Activated B cell treated with CpG ODN at 0.5 μM for 24 hours (primary cell): ENCODE results near the gene SIPA1L3. TPM values are rescaled to one million over a fixed set of nuclear protein-coding genes. Genes with fewer than 3 reads are reported as not detected.

ENCODE experiments used
- ATAC-seq: fragments of 200-7000 bp; cut with Tn5 transposase; one replicate; pipeline ENCODE4 v1.10.0; 2021; ENCODE audit warnings: low read depth, mild to moderate bottlenecking, moderate library complexity
- CTCF ChIA-PET: fragments of 350-600 bp; sonication (Branson Sonifier 250); formaldehyde crosslinking; loops from one replicate; lab custom pipeline; 2021; ENCODE audit warnings: antibody characterized with exemption; lab: Charles Lee
- POLR2A ChIA-PET: fragments of 350-600 bp; sonication (Branson Sonifier 250); formaldehyde crosslinking; loops from one replicate; lab custom pipeline; 2021; ENCODE audit warnings: antibody characterized with exemption; lab: Charles Lee
- DNase-seq: peaks from one replicate; pipeline ENCODE4 v3.0.0; 2022
- H3K27ac Mint-ChIP-seq: one replicate; pipeline ENCODE4 v1.8.0; 2020; ENCODE audit warnings: mixed read lengths
- H3K27me3 Mint-ChIP-seq: one replicate; pipeline ENCODE4 v1.8.0; 2021; ENCODE audit warnings: mixed read lengths
- H3K36me3 Mint-ChIP-seq: one replicate; pipeline ENCODE4 v1.8.0; 2021; ENCODE audit warnings: low read depth, mixed read lengths
- H3K4me1 Mint-ChIP-seq: one replicate; pipeline ENCODE4 v1.8.0; 2021; ENCODE audit warnings: mixed read lengths
- H3K4me3 Mint-ChIP-seq: one replicate; pipeline ENCODE4 v1.8.0; 2020; ENCODE audit warnings: mild to moderate bottlenecking, mixed read lengths
- H3K9me3 Mint-ChIP-seq: one replicate; pipeline ENCODE4 v1.8.0; 2020; ENCODE audit warnings: mixed read lengths
- intact Hi-C: fragments of 100-400 bp; cut with micrococcal nuclease; formaldehyde crosslinking; loops from one replicate; pipeline ENCODE4 v1.15.1; 2024
- total RNA-seq: library from RNA; stranded (reverse); gene quantifications from 2 replicates; pipeline ENCODE4 v1.2.3, GENCODE V29; 2022
- TF ChIP-seq, protein P1 (sequence below): fragments of 200-600 bp; IDR thresholded peaks from one replicate; pipeline ENCODE4 v1.8.0; 2022; ENCODE audit warnings: antibody characterized with exemption, mild to moderate bottlenecking

The SIPA1L3 gene
- total RNA-seq, 1 donor from 2014 or later: 145 TPM

DNA sequence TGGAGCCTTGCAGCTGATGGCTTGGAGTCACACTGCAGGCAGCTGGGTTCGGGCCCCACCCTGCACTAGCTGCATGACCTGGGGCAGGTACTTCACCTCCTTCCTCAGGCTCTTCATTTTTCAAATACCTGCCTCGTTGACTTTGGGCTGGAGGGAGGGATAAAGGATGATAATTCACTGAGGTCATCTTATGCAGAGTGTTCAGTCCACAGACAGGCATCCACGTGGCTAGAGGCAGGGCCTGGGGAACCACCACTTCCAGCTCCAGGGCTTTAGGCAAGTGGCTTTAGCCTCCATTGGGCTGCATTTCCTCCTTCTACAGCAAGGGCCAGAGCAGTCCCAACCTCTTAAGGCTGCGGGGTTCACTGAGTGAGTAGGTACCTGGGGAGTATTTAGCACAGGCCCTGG lies 84.8 kb downstream of the SIPA1L3 start:
- ATAC-seq: peak; percentile 66
- intact Hi-C loops: no loop called here
- H3K27ac Mint-ChIP-seq: peak overlapping the region; percentile 78
- TF ChIP-seq, protein P1, sequence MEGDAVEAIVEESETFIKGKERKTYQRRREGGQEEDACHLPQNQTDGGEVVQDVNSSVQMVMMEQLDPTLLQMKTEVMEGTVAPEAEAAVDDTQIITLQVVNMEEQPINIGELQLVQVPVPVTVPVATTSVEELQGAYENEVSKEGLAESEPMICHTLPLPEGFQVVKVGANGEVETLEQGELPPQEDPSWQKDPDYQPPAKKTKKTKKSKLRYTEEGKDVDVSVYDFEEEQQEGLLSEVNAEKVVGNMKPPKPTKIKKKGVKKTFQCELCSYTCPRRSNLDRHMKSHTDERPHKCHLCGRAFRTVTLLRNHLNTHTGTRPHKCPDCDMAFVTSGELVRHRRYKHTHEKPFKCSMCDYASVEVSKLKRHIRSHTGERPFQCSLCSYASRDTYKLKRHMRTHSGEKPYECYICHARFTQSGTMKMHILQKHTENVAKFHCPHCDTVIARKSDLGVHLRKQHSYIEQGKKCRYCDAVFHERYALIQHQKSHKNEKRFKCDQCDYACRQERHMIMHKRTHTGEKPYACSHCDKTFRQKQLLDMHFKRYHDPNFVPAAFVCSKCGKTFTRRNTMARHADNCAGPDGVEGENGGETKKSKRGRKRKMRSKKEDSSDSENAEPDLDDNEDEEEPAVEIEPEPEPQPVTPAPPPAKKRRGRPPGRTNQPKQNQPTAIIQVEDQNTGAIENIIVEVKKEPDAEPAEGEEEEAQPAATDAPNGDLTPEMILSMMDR: no peak
- CTCF ChIA-PET: interaction anchor here (0.6 to 1.7 kb wide), 5 partner anchors 11 to 1006 kb away, joined by 3 to 8 read pairs (median 3); no protein-coding TSS in a partner anchor
- H3K9me3 Mint-ChIP-seq: no peaks in the 10 kb centered on the region
- no peak overlapping the region for H3K4me3 Mint-ChIP-seq
- POLR2A ChIA-PET: interaction anchor here (0.5 to 4.3 kb wide), 7 partner anchors 12 to 92 kb away, joined by 3 to 26 read pairs (median 4); no protein-coding TSS in a partner anchor
- no peak for DNase-seq
- no peaks in the 10 kb centered on the region for H3K27me3 Mint-ChIP-seq
- H3K36me3 Mint-ChIP-seq: peaks cover 25% of the 10 kb centered on the region
- H3K4me1 Mint-ChIP-seq: peaks cover 69% of the 10 kb centered on the region

DNA sequence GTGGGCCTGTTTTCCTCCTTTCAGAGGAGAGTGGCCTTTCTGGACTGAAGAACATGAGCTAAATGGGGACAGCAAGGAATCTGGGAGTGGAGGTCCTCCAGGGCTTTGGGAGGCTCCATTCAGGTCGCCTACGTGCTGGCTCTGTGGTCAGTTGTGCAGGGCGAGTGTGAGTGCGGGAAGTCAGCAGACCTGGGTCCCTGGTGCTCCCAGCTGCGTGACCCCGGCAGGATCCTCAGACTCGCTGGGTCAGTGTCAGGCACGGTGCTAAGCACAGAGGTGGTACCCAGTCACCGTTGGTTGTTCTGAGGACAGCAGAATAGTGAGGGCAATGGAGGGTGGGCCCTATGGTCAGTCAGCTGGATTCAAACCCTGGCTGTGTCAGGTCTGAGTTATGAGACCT lies 85.8 kb downstream of the SIPA1L3 start:
- TF ChIP-seq, protein P1: no peak
- DNase-seq (no peak), ATAC-seq (no peak)
- Mint-ChIP-seq H3K9me3 (no peaks in the 10 kb centered on the region), H3K4me3 (no peak overlapping the region), H3K27ac (no peak overlapping the region), H3K36me3 (peaks cover 26% of the 10 kb centered on the region), H3K4me1 (peaks cover 67% of the 10 kb centered on the region), H3K27me3 (no peaks in the 10 kb centered on the region)
- POLR2A ChIA-PET: interaction anchor here (1.5 to 4.3 kb wide), 2 partner anchors 11 to 14 kb away, joined by 4 to 26 read pairs; no protein-coding TSS in a partner anchor
- CTCF ChIA-PET: interaction anchor here (0.7 to 1.7 kb wide), 5 partner anchors 11 to 91 kb away, joined by 3 to 8 read pairs (median 3); no protein-coding TSS in a partner anchor
- intact Hi-C loops: no loop called here

DNA sequence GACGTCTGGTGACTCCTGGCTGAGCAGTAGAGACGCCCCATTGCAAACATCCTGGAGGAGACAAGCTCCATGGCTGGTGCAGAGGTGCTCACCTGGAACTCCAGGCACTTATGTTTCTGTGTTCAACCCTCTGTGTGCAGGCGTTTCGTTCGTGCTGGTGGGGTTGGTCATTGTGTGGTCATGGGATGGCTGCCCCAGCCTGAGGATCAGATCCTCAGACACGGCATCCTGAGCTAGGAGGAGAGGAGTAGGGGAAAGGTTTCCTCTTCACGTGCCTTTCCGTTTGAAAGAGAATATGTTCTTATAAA lies 87.8 kb downstream of the SIPA1L3 start:
- H3K36me3 Mint-ChIP-seq: peaks cover 24% of the 10 kb centered on the region
- DNase-seq: no peak
- ATAC-seq: no peak
- TF ChIP-seq, protein P1: no peak
- no peak overlapping the region for H3K4me3 Mint-ChIP-seq
- no peaks in the 10 kb centered on the region for H3K9me3 Mint-ChIP-seq
- ChIA-PET POLR2A (interaction anchor here (1.6 to 4.3 kb wide), 2 partner anchors 9 to 54 kb away, joined by 3 to 26 read pairs; no protein-coding TSS in a partner anchor), CTCF (interaction anchor here (0.8 kb wide), 1 partner anchor 9 kb away, joined by 4 read pairs; no protein-coding TSS in a partner anchor)
- peaks cover 76% of the 10 kb centered on the region for H3K4me1 Mint-ChIP-seq
- no peaks in the 10 kb centered on the region for H3K27me3 Mint-ChIP-seq
- no peak overlapping the region for H3K27ac Mint-ChIP-seq
- intact Hi-C loops: no loop called here

DNA sequence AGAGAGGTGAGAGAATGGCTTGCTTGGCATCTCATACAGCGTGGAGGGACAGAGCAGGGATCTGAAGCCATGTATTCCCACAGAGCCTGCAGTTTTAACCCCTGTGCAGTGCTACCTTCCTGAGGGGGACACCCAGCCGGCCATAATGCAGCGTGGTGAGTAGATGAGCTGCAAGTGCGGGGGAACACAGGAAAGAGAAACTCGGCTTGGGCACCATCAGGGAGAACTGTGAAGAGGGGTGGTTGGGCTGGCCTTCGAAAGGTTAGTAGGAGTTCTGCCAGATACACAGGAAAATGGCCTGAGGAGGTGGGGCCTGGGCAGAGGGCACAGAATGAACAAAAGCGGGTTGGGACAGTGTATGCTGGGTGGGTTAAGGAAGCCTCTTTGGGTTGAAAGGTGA lies 88.3 kb downstream of the SIPA1L3 start:
- peaks cover 76% of the 10 kb centered on the region for H3K4me1 Mint-ChIP-seq
- H3K27ac Mint-ChIP-seq: peak overlapping the region; percentile 54
- no peak for ATAC-seq

DNA sequence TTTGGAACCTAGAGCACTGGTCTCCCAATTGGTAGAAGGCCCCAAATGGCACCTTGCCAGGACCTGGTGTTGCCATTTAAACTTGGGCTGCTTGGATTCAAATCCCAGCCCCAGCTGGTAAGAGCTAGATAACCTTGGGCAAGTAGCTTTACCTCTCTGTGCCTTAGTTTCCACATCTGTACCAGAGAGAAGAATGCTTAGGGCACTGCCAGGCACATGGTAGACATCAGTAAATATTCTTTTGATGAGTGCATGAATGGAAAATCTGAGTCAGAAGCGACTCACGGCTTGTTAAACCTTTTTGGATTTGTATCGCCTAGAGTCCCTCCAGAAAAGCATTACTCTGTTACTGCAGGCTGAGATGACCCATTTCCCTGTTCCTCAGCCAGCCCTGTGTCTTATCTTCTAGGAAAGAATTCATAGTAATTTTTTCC lies 90.9 kb downstream of the SIPA1L3 start:
- peak; percentile 25 for ATAC-seq
- H3K4me3 Mint-ChIP-seq: no peak overlapping the region
- CTCF ChIA-PET: interaction anchor here (0.7 to 1.8 kb wide), 2 partner anchors 11 to 46 kb away, joined by 3 to 6 read pairs; no protein-coding TSS in a partner anchor
- H3K27ac Mint-ChIP-seq: peak overlapping the region; percentile 50
- TF ChIP-seq, protein P1: no peak
- intact Hi-C loops: no loop called here
- DNase-seq: no peak
- POLR2A ChIA-PET: interaction anchor here (1.2 kb wide), 1 partner anchor 49 kb away, joined by 3 read pairs; no protein-coding TSS in a partner anchor
- H3K9me3 Mint-ChIP-seq: no peaks in the 10 kb centered on the region
- no peaks in the 10 kb centered on the region for H3K27me3 Mint-ChIP-seq
- peaks cover 27% of the 10 kb centered on the region for H3K36me3 Mint-ChIP-seq
- H3K4me1 Mint-ChIP-seq: peaks cover 68% of the 10 kb centered on the region

More for the DNA sequence above, 88.3 kb downstream of the SIPA1L3 start:
- CTCF ChIA-PET: interaction anchor here (0.8 kb wide), 1 partner anchor 8 kb away, joined by 4 read pairs; no protein-coding TSS in a partner anchor
- TF ChIP-seq, protein P1: no peak
- Mint-ChIP-seq H3K9me3 (no peaks in the 10 kb centered on the region), H3K27me3 (no peaks in the 10 kb centered on the region), H3K4me3 (no peak overlapping the region), H3K36me3 (peaks cover 24% of the 10 kb centered on the region)
- intact Hi-C loops: no loop called here
- DNase-seq: no peak
- POLR2A ChIA-PET: interaction anchor here (1.6 kb wide), 1 partner anchor 54 kb away, joined by 3 read pairs; no protein-coding TSS in a partner anchor
